ENCODE measurements around the gene EFNA1.
"Not testable (repeated sequence)": the region's sequence is repeated elsewhere in the genome, so short reads cannot be mapped to it uniquely, and the experiment has no call there.

The EFNA1 gene

DNA sequence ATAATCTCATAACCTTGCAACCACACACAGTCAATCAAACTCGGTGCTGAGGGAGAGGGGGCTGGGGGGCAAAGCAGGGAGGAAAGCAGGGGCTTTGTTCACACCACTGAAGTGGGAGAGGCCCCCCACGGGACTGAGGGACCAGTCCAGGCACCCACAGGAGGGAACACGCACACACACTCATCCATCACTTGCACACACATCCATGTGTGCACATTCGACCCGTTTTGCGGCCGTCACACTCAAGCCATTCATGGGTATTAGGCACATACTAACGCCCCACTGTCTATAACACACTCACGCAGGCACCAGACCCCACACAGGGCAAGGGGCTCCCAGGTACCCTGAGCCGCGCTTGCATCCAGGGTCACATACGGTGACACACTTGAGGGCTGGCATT is 35.0 kb upstream of the EFNA1 start:
- DNase-seq (ENCODE audit: low spot score) = no peak

GRCh38 chr1:155093911-155094621 is 33.6 kb upstream of the EFNA1 start:
- DNase-seq (ENCODE audit: low spot score) = peak; percentile 38

DNA sequence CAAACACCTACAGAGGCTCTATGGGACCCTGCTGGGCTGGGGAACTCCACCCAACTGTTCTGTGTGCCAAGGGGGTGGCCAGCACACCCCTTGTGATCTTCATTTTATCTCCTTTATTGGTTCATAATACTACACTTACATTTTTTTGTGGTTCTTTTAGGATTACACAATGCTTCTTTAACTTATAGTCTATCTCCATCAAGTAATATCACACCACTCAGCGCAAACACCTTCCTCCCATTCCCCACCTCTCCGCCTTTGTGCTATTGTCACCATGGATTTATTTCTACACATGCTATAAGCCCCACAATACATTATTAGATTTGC is 33.1 kb upstream of the EFNA1 start:
- DNase-seq (ENCODE audit: low spot score) = no peak

DNA sequence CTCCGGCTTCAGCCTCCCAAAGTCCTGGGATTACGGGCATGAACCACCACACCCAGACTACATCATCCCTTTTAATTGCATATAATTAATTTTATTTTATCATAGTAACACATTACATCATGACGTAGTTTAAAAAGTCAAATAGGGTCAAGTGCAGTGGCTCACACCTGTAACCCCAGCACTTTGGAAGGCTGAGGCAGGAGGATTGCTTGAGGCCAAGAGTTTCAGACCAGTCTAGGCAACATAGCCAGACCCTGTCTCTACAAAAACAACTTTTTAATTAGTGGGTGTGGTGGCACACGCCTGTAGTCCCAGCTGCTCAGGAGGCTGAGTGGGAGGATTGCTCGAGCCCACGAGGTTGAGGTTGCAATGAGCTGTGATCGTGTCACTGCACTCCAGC is 28.3 kb upstream of the EFNA1 start:
- no peak for DNase-seq (ENCODE audit: low spot score)

- no peak for DNase-seq (ENCODE audit: low spot score)
These were observed 24.4 kb upstream of the EFNA1 start for GRCh38 chr1:155103325-155103724.

- DNase-seq (ENCODE audit: low spot score) = no peak
These were observed 22.8 kb upstream of the EFNA1 start for GRCh38 chr1:155104605-155105534.

- DNase-seq (ENCODE audit: low spot score) = no peak
These were observed 22.1 kb upstream of the EFNA1 start for GRCh38 chr1:155105604-155106011.

GRCh38 chr1:155106862-155107261 is 20.8 kb upstream of the EFNA1 start:
- DNase-seq (ENCODE audit: low spot score) = no peak

GRCh38 chr1:155107309-155108264 is 20.1 kb upstream of the EFNA1 start:
- DNase-seq (ENCODE audit: low spot score) = no peak

DNA sequence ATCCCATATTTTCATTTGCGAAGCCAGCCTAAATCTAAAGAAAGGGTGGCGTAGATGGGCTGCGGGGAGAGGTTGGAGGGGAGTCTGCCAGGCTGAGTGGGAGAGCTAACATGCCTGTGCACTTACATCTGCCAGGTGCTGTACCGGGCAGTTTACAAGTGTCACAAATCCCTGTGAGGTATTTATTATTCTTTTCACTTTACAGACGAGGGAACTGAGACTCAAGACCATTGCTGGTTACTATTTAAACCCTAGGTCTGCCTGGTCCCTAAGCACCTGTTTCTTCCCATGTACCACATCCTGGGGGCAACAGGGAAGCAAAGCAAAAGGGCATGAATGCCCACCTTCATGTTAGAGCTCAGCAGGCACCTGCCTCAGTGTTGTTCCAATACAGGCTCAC is 19.4 kb upstream of the EFNA1 start:
- no peak for DNase-seq (ENCODE audit: low spot score)

- DNase-seq (ENCODE audit: low spot score) = no peak
These were observed 17.3 kb upstream of the EFNA1 start for GRCh38 chr1:155110381-155110780.

DNA sequence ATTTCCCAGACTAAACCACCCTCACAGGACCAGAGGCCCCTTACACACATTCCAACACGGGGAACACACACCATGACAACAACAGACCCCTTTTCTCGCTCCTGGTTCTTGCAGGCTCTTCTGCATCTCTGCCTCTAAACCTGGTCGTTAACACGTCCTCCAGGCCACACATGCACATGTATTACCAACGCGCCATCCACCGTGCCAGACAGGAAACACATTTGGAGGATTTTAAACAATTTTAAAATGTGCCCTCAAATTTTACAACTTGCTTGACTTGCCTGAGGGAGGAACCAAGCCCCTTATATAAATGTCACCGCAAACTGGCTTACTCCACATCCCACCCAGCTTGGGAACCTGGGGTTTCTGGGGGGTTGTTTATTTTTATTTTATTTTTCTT is 16.9 kb upstream of the EFNA1 start:
- DNase-seq (ENCODE audit: low spot score) = no peak

- no peak for DNase-seq (ENCODE audit: low spot score)
These were observed 14.2 kb upstream of the EFNA1 start for GRCh38 chr1:155113450-155113980.

DNA sequence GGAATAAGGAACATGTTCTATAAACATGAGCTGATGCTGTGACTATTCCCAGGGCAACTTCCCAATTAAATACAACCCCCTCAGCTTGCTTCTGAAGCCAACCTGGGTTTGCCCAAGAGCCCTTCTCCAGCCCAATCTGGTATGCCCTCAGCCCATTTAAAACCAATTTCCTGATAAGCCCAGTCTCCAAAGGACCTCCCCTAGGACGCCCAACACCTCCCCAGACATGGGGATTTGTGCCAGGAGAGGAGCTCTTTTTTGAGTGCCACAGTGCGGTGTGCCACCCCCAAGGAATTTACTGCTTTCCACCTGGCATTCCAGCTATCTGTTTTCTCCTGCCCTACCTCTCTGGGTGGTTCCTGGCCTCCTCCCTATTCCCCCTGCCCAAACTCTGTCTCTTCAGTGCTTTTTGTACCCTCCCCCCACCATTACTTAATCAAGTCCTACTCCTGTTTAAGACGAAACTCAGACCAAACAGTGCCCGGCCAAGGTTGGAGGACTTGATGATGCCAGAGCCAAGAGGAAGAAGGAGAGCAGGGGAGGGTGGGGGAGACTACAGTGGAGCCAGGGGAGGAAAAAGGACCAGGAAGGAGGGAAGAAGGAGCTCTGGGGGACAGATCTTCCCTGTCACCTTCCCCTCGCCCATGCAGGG is 11.4 kb upstream of the EFNA1 start:
- DNase-seq (ENCODE audit: low spot score) = no peak

DNA sequence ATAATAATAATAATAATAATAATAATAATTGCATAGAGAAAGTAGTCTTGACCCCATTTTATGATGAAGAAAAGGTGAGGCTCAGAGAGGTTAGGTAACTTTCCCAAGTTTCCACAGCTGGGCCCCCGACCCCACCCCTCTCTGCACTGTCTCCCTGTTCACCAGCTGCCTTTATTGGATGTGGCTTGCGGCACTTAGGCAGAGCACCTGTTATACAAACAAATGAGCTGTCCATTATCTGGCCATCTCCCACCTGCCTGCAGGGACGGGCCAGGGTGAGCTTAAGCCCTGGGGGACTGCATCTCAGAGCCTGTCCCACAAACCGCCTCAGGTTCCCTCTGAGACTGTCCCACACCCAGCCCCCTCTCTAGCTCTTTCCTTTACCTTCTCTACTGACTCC is 10.1 kb upstream of the EFNA1 start:
- DNase-seq (ENCODE audit: low spot score) = no peak

GRCh38 chr1:155118090-155118489 is 9.6 kb upstream of the EFNA1 start:
- DNase-seq (ENCODE audit: low spot score) = not testable (repeated sequence)

GRCh38 chr1:155120253-155120652 is 7.4 kb upstream of the EFNA1 start:
- no peak for DNase-seq (ENCODE audit: low spot score)

DNA sequence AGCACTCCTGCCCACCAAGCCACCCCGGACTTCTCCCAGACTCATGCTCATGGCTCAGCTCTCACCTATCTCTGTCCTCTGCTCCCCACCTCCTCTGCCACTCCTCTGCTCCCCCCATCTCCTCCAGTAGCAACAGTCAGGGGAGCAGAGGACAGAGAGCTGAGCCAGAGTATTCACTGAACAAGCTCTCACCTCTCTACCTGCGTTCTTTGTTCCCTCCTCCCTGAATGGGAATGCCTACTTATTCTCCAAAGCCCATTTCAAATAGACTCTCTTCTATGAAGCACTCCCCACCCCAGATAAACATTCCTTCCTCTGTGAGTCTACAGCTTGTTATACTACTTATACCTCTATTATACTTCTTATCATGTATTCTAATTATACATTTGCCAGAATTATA is 6.4 kb upstream of the EFNA1 start:
- no peak for DNase-seq (ENCODE audit: low spot score)

DNA sequence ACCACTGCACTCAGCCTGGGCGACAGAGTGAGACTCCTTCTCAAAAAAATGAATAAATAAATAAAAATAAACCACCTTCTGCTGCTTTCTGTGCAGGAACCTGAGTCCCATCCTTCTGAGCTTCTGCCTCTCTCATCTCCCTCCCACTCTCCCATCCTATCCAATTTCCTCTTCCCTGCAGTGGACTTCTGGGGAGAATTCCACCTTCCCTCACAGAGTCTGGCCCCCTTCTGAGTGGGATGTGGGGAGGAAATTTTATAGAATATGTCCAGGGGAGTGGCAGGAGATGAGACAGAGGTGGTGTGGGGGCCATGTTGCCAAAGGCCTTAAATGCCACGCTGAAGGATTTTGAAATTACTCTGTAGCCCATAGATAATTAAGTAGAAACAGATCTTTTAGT is 5.4 kb upstream of the EFNA1 start:
- no peak for DNase-seq (ENCODE audit: low spot score)

DNA sequence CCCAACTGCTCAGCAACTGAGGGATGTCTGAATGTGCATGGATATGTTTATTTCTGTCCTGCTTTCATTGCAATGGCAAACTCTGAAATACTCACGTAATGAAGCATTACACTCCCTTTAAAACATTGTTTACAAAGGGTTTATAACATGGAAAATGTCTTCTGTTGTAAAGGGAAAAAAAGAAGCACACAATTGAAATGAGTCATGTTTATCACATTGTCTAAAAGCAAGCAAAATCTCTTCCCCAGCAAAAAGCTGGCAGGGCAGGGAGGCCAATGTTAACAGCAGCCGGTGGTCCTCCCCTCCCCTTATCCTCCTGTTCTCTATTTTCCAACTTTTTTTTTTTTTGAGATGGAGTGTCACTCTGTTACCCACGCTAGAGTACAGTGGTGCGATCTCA is 3.9 kb upstream of the EFNA1 start:
- DNase-seq (ENCODE audit: low spot score) = no peak
